Dendritic cell treated with granulocyte-macrophage colony-stimulating factor and Interleukin-4, amounts not matched to agents 40 ng/mL and 50 ng/mL, for 4 days (primary cell): ENCODE results near the gene RNU1-2.
"Not testable (repeated sequence)": the region's sequence is repeated elsewhere in the genome, so short reads cannot be mapped to it uniquely, and the experiment has no call there.

ENCODE experiments used
- H3K27ac Mint-ChIP-seq: one replicate; pipeline ENCODE4 v1.8.0; 2022; ENCODE audit warnings: mild to moderate bottlenecking, mixed read lengths
- H3K27me3 Mint-ChIP-seq: one replicate; pipeline ENCODE4 v1.8.0; 2022; ENCODE audit warnings: mild to moderate bottlenecking, mixed read lengths
- H3K36me3 Mint-ChIP-seq: one replicate; pipeline ENCODE4 v1.8.0; 2022; ENCODE audit warnings: low read depth, mixed read lengths
- H3K4me1 Mint-ChIP-seq: one replicate; pipeline ENCODE4 v1.8.0; 2022; ENCODE audit warnings: low read depth, mixed read lengths
- H3K4me3 Mint-ChIP-seq: one replicate; pipeline ENCODE4 v1.8.0; 2022; ENCODE audit warnings: mild to moderate bottlenecking, moderate library complexity, mixed read lengths
- H3K9me3 Mint-ChIP-seq: one replicate; pipeline ENCODE4 v1.8.0; 2022; ENCODE audit warnings: mixed read lengths
- intact Hi-C: fragments of 100-400 bp; cut with micrococcal nuclease; formaldehyde crosslinking; loops from one replicate; pipeline ENCODE4 v1.15.0; 2022

Gene RNU1-2

DNA sequence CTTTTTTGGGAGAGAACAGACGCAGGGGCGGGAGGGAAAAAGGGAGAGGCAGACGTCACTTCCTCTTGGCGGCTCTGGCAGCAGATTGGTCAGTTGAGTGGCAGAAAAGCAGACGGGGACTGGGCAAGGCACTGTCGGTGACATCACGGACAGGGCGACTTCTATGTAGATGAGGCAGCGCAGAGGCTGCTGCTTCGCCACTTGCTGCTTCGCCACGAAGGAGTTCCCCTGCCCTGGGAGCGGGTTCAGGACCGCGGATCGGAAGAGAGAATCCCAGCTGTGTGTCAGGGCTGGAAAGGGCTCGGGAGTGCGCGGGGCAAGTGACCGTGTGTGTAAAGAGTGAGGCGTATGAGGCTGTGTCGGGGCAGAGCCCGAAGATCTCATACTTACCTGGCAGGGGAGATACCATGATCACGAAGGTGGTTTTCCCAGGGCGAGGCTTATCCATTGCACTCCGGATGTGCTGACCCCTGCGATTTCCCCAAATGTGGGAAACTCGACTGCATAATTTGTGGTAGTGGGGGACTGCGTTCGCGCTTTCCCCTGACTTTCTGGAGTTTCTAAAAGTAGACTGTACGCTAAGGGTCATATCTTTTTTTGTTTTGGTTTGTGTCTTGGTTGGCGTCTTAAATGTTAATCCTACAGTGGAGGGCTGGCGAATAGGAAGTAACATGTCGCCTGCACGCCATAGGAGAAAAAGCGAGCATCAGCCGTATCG, at the start of gene RNU1-2:
Gene RNU1-2, plus strand, starts transcription at position 383 of the 718 bp plus-strand sequence.
- intact Hi-C loops: not testable (repeated sequence)
- peaks cover 15% of the 10 kb centered on the region for H3K4me1 Mint-ChIP-seq

DNA sequence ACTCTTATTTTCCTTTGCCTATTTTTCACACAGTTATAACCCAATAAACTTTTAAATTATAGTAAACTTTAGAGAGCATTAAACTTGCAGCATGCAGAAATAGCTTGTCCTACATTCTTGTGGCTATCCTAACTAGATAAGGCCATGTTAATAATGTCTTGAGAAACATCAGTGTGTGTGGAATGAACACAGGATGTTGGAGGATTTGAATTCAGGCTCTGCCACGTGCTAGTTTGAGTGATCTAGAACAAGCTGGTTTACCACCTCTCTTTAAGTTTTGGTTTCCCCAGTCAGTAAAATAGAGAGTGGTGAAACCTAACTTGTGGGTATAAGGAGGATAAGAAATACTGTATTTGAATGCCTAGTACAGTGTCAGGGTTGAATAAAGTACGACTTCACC, 39.6 kb upstream of the RNU1-2 start:
- H3K27ac Mint-ChIP-seq, H3K27me3 Mint-ChIP-seq, H3K4me1 Mint-ChIP-seq, H3K36me3 Mint-ChIP-seq, intact Hi-C loops, H3K9me3 Mint-ChIP-seq, H3K4me3 Mint-ChIP-seq: not testable (repeated sequence)

More for the DNA sequence above, at the start of gene RNU1-2:
- not testable (repeated sequence) for H3K9me3 Mint-ChIP-seq, H3K36me3 Mint-ChIP-seq, H3K27me3 Mint-ChIP-seq
- Mint-ChIP-seq H3K4me3 (peak within 1 kb of the TSS; percentile 70), H3K27ac (peak within 1 kb of the TSS; percentile 98)

DNA sequence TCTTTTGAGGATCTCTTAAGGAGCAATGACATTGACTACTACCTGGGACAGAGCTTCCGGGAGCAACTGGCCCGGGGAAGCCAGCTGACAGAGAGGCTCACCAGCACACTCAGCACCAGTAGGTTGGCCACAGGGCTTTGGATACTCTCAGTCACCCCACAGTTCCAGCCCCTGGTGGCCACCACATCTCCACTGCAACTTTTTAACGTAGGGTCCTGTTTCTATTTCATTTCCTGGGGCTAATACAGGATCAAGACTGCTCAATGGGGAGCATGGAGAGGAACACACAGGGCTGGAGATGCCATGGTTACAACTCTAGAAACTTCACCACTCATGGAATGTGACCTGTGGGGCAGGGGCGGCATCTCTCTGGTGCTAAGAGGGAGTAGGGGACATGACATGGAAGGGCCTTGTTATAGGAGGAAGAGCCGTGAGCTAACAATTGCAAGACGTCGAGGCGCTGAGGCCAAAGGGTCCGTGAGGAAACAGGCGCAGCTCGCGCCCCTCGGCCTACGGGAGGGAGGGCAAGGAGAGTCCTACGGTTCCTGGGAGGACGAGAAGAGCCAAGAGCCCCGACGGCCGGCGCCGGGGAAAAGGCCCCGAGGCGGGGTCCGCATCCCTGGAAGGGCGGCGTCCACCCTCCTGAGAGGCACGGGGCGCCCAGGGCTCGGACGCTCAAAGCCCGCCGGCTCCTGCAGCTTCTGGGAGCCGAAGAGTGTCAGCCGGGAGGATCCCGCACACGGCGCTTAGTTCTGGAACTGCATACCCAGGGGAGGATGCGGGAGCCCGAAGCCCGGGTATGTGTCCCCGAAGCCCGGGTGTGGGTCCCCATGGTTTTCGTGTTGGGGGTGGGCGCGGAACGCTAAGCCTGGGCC, 36.4 kb upstream of the RNU1-2 start:
- H3K27ac Mint-ChIP-seq, H3K4me3 Mint-ChIP-seq, H3K4me1 Mint-ChIP-seq, intact Hi-C loops, H3K27me3 Mint-ChIP-seq, H3K36me3 Mint-ChIP-seq, H3K9me3 Mint-ChIP-seq: not testable (repeated sequence)

DNA sequence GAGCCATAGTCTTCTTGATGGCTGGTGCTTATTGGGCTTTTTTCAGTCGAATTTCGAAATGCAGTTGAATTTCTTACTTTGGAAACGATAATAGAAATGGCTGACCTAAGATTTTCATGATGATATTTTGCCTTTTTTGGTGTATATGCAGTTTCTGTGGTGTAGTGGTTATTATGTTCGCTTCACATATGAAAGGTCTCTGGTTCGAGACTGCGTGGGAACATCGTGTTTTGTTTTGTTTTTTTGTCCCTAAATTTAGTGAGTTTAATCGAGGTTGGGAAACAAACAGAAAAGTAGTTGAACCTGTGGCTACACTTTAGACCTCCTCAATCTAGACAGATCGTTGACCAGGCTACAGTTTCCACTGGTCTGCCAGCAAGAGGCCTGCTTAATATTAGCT, 35.7 kb upstream of the RNU1-2 start:
- intact Hi-C loops, H3K4me1 Mint-ChIP-seq, H3K27me3 Mint-ChIP-seq, H3K4me3 Mint-ChIP-seq, H3K27ac Mint-ChIP-seq, H3K9me3 Mint-ChIP-seq, H3K36me3 Mint-ChIP-seq: not testable (repeated sequence)

DNA sequence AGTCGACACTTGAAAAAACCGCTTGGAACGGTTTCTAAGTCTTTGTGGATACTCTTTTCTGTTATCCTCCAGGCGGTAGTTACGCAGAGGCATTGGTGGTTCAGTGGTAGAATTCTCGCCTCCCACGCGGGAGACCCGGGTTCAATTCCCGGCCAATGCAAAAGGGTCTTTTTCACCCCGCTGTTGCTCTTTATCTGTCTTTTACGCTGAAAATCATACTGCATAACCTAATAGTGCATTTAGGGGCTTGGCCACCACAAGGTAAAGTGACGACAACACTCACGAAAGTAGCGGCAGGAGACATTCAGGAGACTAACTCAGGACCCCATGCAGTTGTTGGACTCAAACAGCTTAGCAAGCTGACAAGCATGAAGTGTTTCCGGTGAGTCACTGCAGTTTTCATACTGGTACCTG, 33.9 kb upstream of the RNU1-2 start:
- H3K4me3 Mint-ChIP-seq, H3K27me3 Mint-ChIP-seq, intact Hi-C loops, H3K36me3 Mint-ChIP-seq, H3K27ac Mint-ChIP-seq, H3K4me1 Mint-ChIP-seq, H3K9me3 Mint-ChIP-seq: not testable (repeated sequence)

DNA sequence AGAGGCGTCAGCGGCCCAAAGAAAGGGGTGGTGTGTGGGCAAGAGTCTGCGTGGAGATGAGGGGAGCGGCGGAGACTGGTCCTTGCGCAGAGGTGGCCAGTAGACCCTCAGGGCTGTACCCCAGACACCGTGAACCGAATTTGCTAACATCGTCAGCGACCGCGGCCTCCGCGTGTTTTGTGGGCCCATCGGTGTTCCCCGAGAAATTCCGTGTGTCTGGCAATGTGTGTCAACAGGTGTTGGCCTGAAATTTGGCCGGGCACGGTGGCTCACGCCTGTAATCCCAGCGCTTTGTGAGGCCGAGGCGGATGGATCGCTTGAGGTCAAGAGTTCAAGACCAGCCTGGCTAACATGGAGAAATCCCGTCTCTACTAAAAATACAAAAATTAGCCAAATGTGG, 33.4 kb upstream of the RNU1-2 start:
- H3K4me3 Mint-ChIP-seq, H3K36me3 Mint-ChIP-seq, H3K9me3 Mint-ChIP-seq, H3K27ac Mint-ChIP-seq, H3K27me3 Mint-ChIP-seq, H3K4me1 Mint-ChIP-seq, intact Hi-C loops: not testable (repeated sequence)

DNA sequence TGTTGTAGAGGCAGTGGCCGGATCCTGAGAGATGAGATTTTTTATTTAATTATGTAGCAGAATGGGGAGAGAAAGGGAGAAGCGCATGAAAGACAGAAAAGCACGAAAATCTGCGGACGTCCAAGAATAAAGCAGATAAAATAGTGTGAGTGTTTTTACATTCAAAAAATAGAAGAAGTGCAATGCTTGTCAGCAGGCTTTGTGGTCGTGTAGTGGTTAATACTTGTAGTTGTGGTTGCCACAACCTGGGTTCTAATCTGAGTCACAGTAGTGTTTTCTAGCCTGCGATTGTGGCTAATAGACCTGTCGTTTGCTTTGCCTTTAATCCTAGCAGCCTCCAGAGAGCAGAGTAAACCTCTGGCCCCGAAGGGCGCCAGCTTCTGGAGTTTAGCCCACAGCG, 32.8 kb upstream of the RNU1-2 start:
- H3K36me3 Mint-ChIP-seq, H3K9me3 Mint-ChIP-seq, H3K4me1 Mint-ChIP-seq, H3K27ac Mint-ChIP-seq, H3K4me3 Mint-ChIP-seq, H3K27me3 Mint-ChIP-seq, intact Hi-C loops: not testable (repeated sequence)

DNA sequence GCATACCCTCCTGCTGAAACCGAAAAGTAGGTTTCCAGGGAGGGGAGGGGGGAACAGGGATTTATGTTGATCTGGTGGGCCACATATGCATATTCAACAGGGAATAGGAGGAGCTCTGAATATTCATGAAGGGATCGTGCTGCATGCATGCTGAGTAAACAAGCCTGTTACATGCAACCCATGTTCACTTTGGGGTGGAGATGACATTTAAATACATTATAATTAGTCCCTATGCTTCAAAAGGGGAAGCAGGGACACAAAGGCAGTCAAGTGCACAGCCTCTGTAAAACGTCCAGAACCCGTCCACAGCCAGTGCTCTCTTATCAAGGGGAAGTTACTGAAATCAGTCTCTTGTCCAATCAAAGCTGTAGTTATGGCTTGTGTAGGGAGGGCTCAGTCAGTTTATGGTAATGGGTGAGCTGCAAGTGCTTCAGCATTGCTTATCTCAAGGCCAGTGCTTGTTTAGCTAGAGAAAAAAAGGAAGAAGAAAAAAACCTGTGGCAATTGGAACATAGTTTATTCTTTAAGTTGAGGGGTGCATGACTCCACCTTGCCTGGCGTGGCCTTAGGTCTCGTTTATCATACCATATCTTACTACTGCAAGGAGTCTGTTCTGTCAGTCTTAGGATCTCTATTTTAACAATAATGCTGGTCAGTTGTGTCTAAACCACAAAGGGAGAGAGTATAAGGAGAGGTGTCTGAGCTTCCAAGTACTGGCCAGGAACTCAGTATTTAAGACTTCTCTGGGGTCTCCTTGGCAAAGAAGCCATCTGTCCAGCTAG, 28.7 kb upstream of the RNU1-2 start:
- H3K4me1 Mint-ChIP-seq, H3K9me3 Mint-ChIP-seq, H3K36me3 Mint-ChIP-seq, H3K27ac Mint-ChIP-seq, intact Hi-C loops, H3K4me3 Mint-ChIP-seq: not testable (repeated sequence)
- H3K27me3 Mint-ChIP-seq: peaks cover 12% of the 10 kb centered on the region

DNA sequence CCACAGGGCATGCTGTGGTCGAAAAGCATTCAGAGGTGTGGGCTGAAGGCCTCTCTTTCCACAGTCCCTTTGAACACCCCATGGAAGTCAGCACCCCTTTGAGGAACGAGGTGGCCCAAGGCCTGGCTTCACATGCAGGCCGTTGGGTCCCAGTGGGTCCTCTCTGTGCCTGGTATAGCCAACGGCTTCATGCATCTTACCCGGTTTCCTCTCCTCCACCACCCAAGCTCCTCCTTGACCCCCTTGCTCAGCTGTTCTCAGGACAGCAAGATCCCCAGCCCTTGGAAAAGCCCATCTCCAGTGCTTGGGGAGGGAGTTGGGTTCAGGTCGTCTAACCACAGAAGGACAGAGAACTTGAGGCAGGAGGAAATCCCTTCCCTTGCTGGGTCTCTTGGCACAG, 27.0 kb upstream of the RNU1-2 start:
- H3K4me1 Mint-ChIP-seq, intact Hi-C loops, H3K36me3 Mint-ChIP-seq, H3K27ac Mint-ChIP-seq, H3K9me3 Mint-ChIP-seq, H3K4me3 Mint-ChIP-seq: not testable (repeated sequence)
- peaks cover 28% of the 10 kb centered on the region for H3K27me3 Mint-ChIP-seq

DNA sequence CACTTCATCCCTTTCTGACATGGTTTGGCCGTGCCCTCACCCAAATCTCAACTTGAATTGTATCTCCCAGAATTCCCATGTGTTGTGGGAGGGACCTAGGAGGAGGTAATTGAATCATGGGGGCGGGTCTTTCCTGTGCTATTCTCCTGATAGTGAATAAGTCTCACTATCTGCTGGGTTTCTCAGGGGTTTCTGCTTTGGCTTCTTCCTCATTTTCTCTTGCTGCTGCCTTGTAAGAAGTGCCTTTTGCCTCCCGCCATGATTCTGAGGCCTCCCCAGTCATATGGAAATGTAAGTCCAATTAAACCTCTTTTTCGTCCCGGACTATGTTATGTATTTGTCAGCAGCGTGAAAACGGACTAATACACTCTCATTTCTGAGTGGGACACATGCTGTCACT, 25.8 kb upstream of the RNU1-2 start:
- intact Hi-C loops, H3K36me3 Mint-ChIP-seq, H3K9me3 Mint-ChIP-seq, H3K4me3 Mint-ChIP-seq, H3K27ac Mint-ChIP-seq, H3K4me1 Mint-ChIP-seq: not testable (repeated sequence)
- H3K27me3 Mint-ChIP-seq: peaks cover 34% of the 10 kb centered on the region

DNA sequence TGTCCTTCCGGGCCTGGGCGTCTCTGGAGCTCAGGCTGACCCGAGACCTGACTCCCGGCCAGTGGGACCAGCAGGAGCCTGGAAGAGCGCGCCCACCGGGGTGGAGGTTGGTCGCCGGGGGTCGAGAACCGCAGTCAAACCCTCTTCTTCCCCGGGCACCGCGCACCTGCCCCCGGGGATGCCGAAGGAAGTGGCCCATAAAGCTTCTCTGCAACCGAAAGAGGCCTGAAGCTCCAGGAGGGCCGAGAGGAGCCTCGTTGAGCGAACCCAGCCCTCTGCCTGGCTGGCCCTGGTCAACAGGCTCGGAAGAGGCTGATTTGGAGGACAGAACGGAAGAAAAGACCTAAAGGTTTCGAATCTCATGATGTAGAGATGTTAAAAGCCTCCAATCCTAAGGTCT, 24.6 kb upstream of the RNU1-2 start:
- H3K27me3 Mint-ChIP-seq: peaks cover 45% of the 10 kb centered on the region
- H3K36me3 Mint-ChIP-seq, H3K4me3 Mint-ChIP-seq, intact Hi-C loops, H3K4me1 Mint-ChIP-seq, H3K27ac Mint-ChIP-seq, H3K9me3 Mint-ChIP-seq: not testable (repeated sequence)

DNA sequence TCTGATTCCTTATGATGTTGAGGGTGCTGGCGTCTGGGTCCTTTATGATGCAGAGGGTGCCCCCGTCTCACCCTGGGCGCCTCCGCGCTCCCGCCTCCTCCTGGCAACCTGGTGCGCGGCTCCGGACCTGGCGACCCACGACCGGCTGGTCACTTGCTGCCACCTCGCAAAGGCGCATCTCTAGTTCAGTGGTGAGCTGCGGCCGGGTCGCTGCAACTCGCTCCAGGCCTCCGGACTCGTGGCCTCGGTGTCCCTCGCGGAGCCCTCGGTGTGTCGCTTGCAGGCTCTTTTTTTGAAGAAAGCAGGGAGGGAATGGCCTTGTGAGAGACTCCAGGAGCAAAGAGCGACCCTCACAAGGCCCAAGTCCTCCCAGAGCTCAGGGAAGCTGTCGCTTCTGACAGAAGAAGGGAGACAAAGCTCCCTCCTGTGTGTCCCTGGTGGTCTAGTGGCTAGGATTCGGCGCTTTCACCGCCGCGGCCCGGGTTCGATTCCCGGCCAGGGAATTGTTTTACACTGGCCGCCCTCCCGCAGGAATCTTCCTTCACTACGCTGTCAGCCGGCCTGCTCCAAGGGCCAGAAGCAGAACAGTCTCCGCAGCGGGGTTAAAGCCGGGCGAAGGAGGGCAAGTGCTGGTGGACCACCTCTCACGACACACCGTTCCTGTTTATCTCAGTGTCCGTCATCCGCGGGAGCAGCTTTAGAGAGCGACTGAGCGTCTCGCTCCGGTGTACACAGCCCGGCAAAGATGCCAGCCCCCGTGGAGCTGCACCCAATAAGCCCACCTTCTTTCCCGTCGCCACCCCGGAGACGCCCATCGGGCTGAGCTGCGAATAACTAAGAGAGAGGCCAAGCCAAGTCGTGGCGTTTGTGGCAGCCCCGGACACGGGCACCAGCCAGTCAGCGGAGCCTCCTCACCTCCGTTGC, 23.4 kb upstream of the RNU1-2 start:
- H3K9me3 Mint-ChIP-seq, H3K27ac Mint-ChIP-seq, intact Hi-C loops, H3K4me1 Mint-ChIP-seq, H3K36me3 Mint-ChIP-seq: not testable (repeated sequence)
- peaks cover 52% of the 10 kb centered on the region for H3K27me3 Mint-ChIP-seq
- peak overlapping the region; percentile 56 for H3K4me3 Mint-ChIP-seq

DNA sequence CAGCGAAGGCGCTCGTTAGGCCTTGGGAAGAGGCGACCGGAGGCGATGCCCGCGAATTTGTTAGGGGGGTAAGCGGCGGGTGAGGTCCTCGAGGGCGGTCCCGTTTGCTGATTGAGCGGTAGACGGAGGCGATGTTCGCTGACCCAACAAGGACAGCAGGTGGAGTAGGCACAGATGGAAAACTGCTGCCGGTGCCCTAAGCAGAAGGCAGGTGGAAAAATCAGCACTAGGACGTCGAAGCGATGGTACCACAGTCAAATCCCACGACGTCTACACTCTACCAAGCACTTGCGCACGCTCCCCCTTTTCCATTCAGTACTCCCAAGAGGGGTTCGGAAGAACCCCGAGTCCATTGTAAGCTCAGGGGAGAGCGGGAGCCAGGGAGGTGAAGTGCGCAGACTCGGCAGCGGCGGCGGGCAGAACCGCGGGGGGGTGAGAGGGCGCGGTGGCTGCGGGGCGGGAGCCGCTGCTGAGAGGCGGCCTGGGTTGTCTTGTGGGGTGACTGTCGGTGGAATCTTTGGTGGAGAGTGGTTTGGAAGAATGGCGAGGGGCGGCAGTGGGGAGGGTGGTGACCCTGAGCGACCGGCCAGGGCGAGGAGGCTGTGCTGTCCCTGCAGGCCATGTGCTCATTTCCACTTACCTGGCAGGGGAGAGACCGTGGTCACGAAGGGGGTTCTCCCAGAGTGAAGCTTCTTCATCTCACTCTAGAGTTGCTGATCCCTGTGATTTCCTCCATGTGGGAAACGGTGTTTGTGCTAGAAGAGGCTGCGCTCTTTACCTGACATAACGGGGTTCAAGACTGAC, 22.5 kb upstream of the RNU1-2 start:
- H3K4me1 Mint-ChIP-seq, intact Hi-C loops, H3K36me3 Mint-ChIP-seq, H3K27ac Mint-ChIP-seq, H3K9me3 Mint-ChIP-seq: not testable (repeated sequence)
- H3K4me3 Mint-ChIP-seq: peak overlapping the region; percentile 56
- H3K27me3 Mint-ChIP-seq: peaks cover 52% of the 10 kb centered on the region
